Measurements from ENCODE around the gene SGCA. TPM values are rescaled to one million over a fixed set of nuclear protein-coding genes. Genes with fewer than 3 reads are reported as not detected.

SGCA gene
- total RNA-seq, 1 donor from 2014 or later = 23.5 TPM

DNA sequence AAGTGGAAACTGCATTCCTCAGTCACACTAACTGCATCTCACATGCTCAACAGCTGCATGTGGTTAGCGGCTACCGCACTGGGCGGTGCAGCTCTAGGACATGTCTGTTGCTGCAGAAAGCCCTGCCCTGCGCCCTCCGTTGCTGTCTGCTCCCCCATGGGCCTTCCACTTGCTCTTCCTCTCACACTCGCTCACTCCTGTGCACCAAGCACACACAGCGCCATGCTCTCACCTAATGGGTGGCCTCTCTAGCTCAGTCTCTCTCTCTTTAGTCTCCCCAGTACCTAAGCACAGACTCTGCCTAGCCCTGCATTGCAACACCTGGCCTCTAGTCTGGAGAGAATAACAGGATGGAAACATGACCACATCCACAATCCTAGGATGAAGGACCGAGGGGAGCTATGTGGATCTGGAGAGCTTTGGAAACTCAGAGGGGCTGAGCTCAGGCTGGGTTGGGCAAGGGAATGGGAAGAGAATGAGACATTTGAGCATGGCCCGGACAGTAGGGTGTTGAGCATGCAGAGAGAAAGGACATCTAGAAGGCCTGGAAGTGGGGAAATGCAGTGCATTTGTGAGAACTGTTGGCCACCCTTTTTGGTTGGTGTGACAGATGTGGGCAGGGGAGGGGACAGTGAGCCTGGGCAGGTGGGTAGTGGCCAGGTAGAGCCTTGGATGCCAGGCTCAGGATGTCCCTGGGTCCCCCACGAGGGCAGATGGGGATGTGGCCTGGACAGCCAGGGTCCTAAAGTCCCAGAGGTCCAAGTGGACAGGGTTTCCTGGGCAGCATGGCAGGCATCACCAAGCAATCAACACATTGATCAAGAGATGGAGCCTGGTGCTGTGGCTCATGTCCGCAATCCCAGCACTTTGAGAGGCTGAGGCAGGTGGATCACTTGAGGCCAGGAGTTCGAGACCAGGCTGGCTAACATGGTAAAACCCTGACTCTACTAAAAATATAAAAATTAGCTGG lies 16.1 kb downstream of the SGCA start:
- no peak for DNase-seq (ENCODE audit: low spot score)

DNA sequence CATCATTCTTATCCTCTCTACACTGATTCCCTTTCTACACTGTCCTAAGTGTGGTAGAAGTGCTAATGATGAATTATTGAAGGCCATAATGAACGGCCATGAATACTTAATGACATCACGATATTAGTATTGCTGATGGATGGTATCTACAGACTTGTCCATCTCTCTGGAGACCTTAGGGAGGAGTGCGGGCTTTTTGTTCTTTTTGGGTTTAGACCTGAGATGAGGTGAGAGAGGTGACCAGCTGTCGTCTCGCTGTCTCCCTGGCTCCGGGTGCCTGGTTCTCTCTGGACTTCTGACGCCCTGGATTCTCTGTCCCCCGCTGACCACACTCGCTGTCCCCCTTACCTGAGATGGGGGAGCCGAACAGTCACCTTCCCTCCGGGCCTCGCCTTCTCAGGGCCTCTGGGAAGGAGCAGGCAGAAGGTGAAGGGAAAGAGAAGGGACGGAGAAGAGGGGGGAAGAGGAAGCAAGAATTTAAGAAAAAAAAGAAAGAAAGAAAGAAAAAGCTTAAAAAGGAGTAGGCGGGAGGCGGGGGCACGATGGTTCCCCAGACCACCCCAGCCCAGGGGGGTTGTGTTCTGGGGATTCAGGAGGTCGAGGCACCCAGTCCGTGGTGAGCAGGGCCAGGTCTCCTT lies 17.1 kb downstream of the SGCA start:
- DNase-seq (ENCODE audit: low spot score) = no peak

DNA sequence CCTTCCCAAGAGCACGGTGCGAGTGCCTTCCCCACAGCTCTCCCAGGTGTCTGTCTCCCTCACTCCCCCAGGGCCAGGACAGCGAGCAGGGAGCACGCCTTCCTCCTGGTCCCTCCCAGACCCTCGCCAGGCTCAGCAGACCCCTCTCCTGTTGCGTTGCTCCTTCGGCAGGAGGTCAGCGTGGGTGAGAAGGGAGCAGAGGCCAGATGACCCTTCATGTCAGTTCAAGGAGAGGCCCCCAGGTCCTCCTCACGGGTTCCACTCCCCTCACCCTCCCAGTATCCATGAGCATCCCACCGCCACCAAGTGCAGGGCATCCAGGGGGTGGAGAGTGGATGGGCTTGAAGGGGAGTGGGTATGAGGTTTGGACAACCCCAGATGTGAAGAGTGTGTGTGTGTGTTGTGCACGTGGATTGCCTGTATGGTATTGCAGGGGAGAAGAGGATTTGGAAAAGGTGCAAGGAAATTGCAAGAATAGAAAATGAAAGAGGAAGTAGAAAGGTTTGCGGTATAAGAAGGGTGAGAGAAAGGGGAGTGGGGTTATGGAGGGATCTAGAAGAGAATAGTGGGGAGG lies 17.7 kb downstream of the SGCA start:
- DNase-seq (ENCODE audit: low spot score) = no peak

DNA sequence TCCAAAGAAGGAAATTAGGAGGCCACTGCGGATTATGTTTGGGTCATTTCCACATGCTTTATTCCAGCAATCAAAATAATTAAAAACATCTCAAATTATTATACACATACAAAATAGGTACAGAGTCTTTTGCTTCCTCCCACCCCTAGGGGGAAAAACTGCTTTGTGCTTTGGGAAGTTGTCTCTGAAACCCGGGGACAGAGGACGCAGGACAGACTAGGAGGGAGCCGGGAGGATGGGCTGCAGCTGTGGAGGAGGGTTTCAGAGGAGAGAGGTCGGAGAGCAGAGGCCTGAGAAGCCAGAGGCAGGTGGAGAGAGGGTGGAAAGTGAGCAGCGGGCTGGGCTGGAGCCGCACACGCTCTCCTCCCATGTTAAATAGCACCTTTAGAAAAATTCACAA lies 18.3 kb downstream of the SGCA start:
- DNase-seq (ENCODE audit: low spot score) = no peak

DNA sequence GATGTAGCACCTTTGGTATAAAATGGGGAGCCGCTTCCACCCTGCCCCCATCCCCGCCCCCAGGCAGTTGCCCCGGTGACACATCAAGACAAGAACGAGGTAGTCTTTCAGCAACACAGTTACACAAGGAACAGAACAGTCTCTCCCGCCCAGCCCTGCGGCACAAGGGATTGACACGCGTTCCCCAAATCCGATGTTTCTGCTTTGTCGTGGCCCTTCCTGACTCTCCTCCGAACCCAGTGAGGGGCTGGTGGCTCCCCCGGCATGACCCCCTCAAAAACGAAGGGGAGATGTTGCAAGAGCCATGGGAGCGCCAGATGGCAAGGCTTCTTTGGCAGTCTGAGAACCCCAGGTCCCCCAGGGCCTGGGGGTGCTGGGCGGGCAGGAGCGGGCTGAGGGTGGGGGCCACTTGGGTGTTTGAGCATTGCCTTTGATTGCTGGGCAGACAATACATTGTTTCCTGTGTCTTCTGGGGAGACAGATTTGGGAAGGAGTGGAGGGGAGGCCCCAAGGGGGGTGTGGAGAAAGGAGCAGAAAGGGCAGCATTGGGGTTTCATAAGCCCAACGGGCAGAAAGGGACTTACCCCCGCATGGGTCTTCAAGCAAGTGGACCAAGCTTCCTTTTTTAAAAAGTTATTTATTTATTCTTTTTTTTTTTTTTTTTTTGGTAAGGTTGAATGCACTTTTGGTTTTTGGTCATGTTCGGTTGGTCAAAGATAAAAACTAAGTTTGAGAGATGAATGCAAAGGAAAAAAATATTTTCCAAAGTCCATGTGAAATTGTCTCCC lies 19.0 kb downstream of the SGCA start:
- no peak for DNase-seq (ENCODE audit: low spot score)

- DNase-seq (ENCODE audit: low spot score) = no peak
Measured at GRCh38 chr17:50185631-50186471, 20.0 kb downstream of the SGCA start.

DNA sequence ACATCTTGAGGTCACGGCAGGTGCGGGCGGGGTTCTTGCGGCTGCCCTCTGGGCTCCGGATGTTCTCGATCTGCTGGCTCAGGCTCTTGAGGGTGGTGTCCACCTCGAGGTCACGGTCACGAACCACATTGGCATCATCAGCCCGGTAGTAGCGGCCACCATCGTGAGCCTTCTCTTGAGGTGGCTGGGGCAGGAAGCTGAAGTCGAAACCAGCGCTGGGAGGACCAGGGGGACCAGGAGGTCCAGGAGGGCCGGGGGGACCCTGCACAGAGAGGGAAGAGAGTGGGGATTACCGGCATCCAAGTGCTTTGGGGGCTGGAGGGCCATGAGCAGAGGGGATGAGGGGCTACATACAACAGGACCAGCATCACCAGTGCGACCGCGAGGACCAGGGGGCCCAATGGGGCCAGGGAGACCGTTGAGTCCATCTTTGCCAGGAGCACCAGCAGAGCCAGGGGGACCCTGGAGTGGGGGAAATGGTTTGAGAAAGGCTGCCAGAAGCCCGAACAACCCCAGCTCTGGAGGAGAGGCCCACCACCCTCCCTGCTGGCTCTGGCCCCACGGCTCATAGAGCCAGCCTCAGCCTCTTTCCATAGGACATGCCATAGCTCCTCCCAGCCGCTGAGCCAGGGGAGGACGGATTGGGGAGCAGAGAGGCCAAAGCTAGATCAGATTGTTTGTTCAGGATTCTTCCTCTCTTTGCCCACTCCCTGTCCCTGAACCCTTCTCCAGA lies 21.0 kb downstream of the SGCA start:
- no peak for DNase-seq (ENCODE audit: low spot score)

GRCh38 chr17:50187394-50187725 lies 21.6 kb downstream of the SGCA start:
- no peak for DNase-seq (ENCODE audit: low spot score)

- no peak for DNase-seq (ENCODE audit: low spot score)
Measured at GRCh38 chr17:50187751-50188530, 22.1 kb downstream of the SGCA start.

DNA sequence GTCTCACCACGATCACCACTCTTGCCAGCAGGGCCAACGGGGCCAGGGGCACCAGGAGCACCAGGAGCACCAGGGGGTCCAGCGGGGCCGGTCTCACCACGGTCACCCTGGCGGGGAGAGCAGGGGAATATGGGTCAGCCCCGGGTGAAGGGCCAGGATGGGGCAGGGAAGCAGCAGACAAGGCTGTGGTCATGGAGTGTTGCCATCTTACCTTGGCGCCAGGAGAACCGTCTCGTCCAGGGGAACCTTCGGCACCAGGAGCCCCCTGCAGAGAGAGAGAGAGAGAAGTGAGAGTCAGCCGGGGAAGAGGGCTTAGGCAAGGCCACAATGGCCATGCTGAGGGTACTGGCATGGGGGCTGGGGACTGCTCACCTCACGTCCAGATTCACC lies 22.7 kb downstream of the SGCA start:
- no peak for DNase-seq (ENCODE audit: low spot score)

DNA sequence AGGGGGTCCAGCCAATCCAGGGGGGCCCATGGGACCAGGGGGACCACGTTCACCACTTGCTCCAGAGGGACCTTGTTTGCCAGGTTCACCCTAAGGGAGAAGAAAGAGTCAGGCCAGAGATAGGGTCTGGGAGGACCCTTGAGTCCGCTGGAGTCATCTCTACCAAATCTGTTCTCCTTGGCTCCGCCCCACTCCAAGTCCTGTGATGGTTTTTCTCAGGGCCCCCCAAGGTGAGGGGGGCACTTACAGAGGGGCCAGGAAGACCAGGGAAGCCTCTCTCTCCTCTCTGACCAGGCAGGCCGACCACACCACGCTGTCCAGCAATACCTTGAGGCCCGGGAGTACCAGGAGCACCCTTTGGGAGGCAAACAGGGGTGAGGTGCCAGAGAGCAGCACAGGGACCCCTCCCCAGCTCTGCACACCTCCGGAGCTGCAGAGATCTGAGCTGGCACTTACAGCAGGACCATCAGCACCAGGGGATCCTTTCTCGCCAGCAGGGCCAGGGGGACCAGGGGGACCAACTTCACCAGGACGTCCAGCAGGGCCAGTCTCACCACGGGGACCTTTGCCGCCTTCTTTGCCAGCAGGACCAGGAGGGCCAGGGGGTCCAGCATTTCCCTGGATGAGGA lies 23.2 kb downstream of the SGCA start:
- DNase-seq (ENCODE audit: low spot score) = no peak

DNA sequence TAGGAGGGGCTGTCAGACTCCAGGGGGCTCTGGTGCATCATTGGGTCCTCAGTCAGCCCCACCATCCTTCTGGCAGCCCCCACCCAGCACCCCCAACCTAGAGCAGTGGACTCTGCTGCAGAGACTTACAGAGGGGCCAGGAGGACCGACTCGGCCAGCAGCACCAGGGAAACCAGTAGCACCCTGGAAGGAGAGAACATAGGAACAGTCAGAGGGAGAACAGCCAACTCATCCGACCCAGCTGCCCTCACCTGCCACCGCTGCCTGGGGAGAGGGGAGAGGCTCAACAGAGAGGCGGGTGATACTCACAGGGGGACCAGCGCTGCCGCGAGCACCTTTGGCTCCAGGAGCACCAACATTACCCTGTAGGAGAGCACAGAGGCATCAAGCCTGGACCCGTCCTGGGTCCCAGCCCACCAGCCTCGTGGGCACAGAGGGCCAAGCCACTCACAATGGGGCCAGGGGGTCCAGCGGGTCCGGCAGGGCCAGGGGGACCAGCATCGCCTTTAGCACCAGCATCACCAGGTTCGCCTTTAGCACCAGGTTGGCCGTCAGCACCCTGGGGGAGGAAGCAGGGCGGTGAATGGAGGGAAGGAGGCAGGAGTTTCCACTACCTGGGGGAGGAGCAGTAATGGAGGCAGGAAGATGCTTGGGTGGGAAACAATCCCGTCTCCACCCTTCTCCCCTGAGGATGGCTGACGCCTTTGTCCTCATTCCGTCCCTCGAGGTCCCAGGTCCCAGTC lies 23.9 kb downstream of the SGCA start:
- DNase-seq (ENCODE audit: low spot score) = no peak

GRCh38 chr17:50190293-50190602 lies 24.4 kb downstream of the SGCA start:
- no peak for DNase-seq (ENCODE audit: low spot score)

GRCh38 chr17:50190603-50191358 lies 25.0 kb downstream of the SGCA start:
- DNase-seq (ENCODE audit: low spot score) = no peak

DNA sequence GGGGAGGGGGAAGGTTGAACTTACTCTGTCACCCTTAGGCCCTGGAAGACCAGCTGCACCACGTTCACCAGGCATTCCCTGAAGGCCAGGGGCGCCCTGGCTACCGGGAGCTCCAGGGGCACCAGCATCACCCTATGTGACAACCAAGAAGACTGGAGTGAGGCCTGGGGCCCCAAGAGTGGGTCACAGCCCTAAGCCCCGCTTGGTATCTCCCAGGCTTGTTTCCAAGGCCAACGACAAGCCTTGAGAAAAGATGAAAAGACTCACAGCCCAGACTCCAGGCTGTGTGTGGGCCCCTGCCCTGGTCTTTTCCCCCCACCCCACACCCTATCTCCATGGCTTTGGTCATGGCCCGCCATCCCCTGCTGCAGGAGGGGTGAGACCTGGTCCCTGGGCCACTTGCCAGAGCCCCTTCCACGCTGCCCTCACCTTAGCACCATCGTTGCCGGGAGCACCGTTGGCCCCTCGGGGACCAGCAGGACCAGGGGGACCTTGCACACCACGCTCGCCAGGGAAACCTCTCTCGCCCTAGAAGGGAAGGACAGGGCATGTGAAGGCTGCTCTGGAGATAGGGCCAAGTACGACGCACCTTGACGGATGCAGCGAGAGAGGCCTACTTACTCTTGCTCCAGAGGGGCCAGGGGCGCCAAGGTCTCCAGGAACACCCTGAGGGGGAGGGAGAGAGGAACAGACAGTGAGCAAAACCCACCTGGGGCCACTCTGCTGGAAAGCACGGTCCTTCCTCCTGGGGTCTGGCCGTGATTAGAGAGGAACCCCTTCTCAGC lies 25.7 kb downstream of the SGCA start:
- no peak for DNase-seq (ENCODE audit: low spot score)

DNA sequence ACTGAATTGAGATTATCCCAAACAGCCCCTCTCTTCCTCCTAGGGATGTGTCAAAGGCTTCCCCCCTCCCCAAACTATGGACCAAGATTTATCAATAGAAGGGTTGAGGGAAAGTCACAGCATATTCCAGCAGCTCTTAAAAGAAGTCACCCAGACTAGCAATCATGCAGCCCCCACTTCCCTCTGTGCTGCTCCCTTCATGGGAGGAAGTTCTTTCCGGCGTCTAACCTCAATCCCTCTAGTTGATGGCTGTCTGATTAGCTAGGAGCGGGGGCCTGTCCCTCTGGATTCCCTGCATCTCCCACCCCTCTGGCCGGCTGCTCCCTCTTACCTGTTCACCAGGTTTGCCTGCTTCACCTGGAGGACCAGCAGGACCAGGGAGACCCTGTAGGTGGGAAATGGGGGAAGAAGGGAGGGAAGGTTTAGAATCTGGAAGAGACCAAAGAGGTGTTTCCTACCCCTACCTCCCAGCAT lies 26.4 kb downstream of the SGCA start:
- no peak for DNase-seq (ENCODE audit: low spot score)

All from mucosa of gallbladder (tissue), 1 donor.